AG08396 (cell line): ENCODE measurements around the gene SH3RF3.

ENCODE experiments used
- DNase-seq: peaks from one replicate; pipeline ENCODE4 v3.0.0; 2012; ENCODE audit warnings: low spot score, mixed read lengths

The SH3RF3 gene

GRCh38 chr2:109437325-109438090 is 308.5 kb downstream of the SH3RF3 start:
- no peak for DNase-seq

GRCh38 chr2:109438146-109438545 is 309.1 kb downstream of the SH3RF3 start:
- no peak for DNase-seq

- peak; percentile 85 for DNase-seq
These were observed 309.9 kb downstream of the SH3RF3 start for GRCh38 chr2:109438773-109439389.

GRCh38 chr2:109439390-109439786 is 310.4 kb downstream of the SH3RF3 start:
- DNase-seq, result no peak

GRCh38 chr2:109439986-109440385 is 311.0 kb downstream of the SH3RF3 start:
- no peak for DNase-seq

GRCh38 chr2:109440499-109441156 is 311.6 kb downstream of the SH3RF3 start:
- no peak for DNase-seq

GRCh38 chr2:109442715-109443319 is 313.8 kb downstream of the SH3RF3 start:
- DNase-seq, result no peak

- no peak for DNase-seq
These were observed 315.9 kb downstream of the SH3RF3 start for GRCh38 chr2:109444916-109445315.

GRCh38 chr2:109446278-109447131 is 317.5 kb downstream of the SH3RF3 start:
- DNase-seq, result peak; percentile 55

- DNase-seq, result peak; percentile 91
These were observed 318.3 kb downstream of the SH3RF3 start for GRCh38 chr2:109447251-109447661.

- DNase-seq, result no peak
These were observed 318.8 kb downstream of the SH3RF3 start for GRCh38 chr2:109447776-109448175.

GRCh38 chr2:109448207-109448606 is 319.2 kb downstream of the SH3RF3 start:
- DNase-seq, result no peak

- peak; percentile 50 for DNase-seq
These were observed 320.2 kb downstream of the SH3RF3 start for GRCh38 chr2:109448946-109449788.

GRCh38 chr2:109450574-109451273 is 321.7 kb downstream of the SH3RF3 start:
- DNase-seq, result no peak

GRCh38 chr2:109451671-109452070 is 322.7 kb downstream of the SH3RF3 start:
- no peak for DNase-seq

- no peak for DNase-seq
These were observed 323.6 kb downstream of the SH3RF3 start for GRCh38 chr2:109452318-109453305.

GRCh38 chr2:109453371-109453995 is 324.5 kb downstream of the SH3RF3 start:
- DNase-seq, result no peak

GRCh38 chr2:109454304-109454703 is 325.3 kb downstream of the SH3RF3 start:
- no peak for DNase-seq
